Measurements from ENCODE around the gene NLRC3.
"Not testable (repeated sequence)": the region's sequence is repeated elsewhere in the genome, so short reads cannot be mapped to it uniquely, and the experiment has no call there.

The NLRC3 gene

GRCh38 chr16:3536271-3536731, 40.9 kb downstream of the NLRC3 start:
- TF ChIP-seq POLR2A (IDR thresholded peaks at IDR 0.05; ENCODE audit: low read depth, low read length) = no peak
- DNase-seq (ENCODE audit: insufficient read length, low spot score) (no peak), FAIRE-seq (no peak)

DNA sequence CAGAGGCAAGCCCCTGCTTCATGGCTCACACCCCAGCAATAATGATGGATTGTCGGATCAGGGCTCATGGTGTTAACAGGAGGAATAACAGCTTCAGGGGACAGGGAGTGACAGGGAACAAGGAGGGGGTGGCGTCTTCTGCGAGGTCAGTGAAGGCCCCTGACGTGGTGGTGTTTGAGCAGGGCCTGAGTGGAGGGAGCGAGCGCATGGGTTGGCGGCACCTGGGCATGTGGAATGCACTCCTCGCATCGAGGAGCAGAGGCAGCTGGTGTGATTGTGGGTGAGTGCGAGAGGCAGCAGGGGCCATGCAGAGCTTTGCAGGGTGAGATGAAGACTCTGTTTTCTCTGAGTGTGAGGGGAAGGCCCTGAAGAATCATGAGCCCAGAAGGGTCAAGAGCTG, 43.1 kb downstream of the NLRC3 start:
- DNase-seq (ENCODE audit: insufficient read length, low spot score) (no peak), FAIRE-seq (no peak)
- no peak for TF ChIP-seq POLR2A (IDR thresholded peaks at IDR 0.05; ENCODE audit: low read depth, low read length)

DNA sequence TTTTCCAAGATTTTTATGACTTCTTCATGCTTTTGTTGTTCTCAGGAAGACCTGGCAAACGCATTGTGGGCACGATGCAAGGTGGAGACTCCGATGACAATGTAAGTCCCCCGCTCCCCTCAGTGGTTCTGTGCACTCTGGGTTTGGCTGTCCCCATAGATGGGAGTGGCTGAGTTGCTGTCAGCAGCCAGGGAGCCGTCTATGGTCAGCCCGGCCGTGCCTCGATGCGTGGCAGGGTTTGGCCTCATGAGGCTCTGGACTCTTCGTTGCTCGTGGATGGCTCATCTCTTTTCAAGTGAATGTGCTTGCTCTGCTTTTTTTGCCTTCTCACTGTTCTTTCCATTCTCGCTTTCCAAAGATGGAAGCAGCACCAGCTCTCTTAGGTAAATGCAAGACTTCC, 44.5 kb downstream of the NLRC3 start:
- no peak for FAIRE-seq
- DNase-seq (ENCODE audit: insufficient read length, low spot score) = no peak
- TF ChIP-seq POLR2A (IDR thresholded peaks at IDR 0.05; ENCODE audit: low read depth, low read length) = no peak

DNA sequence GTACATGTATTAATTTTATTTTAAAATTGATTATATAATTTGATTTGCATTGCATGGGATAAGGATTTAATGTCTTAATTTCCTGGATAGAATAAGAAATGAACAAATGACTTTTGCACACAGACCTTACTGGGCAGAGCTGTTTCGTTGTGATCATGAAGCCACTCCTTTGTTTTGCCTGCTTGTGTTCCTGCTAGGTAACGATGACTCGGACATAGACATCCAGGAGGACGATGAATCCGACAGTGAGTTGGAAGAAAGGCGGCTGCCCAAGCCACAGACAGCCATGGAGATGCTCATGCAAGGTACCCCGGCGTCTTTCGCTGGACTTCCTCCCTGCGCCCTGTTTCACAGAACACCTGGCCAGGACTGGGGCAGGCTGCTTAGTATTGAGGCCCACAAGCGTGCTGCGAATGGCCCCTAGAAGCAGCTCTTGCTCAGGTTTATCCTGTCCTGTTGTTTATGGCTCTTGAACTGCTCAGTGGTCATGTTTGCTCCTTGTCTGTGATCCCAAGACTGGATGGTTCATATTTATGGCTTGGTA, 46.8 kb downstream of the NLRC3 start:
- no peak for DNase-seq (ENCODE audit: insufficient read length, low spot score)
- no peak for FAIRE-seq
- no peak for TF ChIP-seq POLR2A (IDR thresholded peaks at IDR 0.05; ENCODE audit: low read depth, low read length)

- no peak for FAIRE-seq
- no peak for DNase-seq (ENCODE audit: insufficient read length, low spot score)
- no peak for TF ChIP-seq POLR2A (IDR thresholded peaks at IDR 0.05; ENCODE audit: low read depth, low read length)
These were observed 48.0 kb downstream of the NLRC3 start for GRCh38 chr16:3529175-3529574.

DNA sequence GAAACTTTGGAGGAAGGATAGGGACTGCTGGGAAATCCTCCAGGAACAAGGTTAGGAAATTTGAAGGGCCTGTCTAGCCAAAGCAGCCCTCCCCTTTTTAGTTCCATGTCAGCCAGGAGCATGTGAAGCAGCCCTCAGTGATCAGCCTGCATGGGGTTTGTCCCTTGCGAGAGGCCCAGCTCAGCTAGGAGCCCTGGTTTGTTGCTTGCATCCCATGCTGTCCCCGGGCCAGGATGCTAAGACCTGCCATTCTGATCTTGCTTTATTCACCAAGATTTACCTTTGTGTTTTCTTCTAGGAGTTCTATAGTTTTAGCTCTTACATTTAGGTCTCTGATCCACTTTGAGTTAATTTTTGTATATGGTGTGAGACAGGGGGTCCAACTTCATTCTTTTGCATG, 48.8 kb downstream of the NLRC3 start:
- TF ChIP-seq POLR2A (IDR thresholded peaks at IDR 0.05; ENCODE audit: low read depth, low read length) = no peak
- DNase-seq (ENCODE audit: insufficient read length, low spot score) (no peak), FAIRE-seq (no peak)

GRCh38 chr16:3527216-3527829, 49.9 kb downstream of the NLRC3 start:
- not testable (repeated sequence) for DNase-seq (ENCODE audit: insufficient read length, low spot score); FAIRE-seq

GRCh38 chr16:3525951-3526350, 51.3 kb downstream of the NLRC3 start:
- FAIRE-seq = no peak

GRCh38 chr16:3523281-3523680, 53.9 kb downstream of the NLRC3 start:
- TF ChIP-seq POLR2A (IDR thresholded peaks at IDR 0.05; ENCODE audit: low read depth, low read length) = no peak
- FAIRE-seq (no peak), DNase-seq (ENCODE audit: insufficient read length, low spot score) (no peak)

More at GRCh38 chr16:3525951-3526350, 51.3 kb downstream of the NLRC3 start:
- TF ChIP-seq POLR2A (IDR thresholded peaks at IDR 0.05; ENCODE audit: low read depth, low read length) = no peak
- DNase-seq (ENCODE audit: insufficient read length, low spot score) = no peak

GRCh38 chr16:3520841-3521240, 56.4 kb downstream of the NLRC3 start:
- FAIRE-seq = no peak
- TF ChIP-seq POLR2A (IDR thresholded peaks at IDR 0.05; ENCODE audit: low read depth, low read length) = no peak

GRCh38 chr16:3520413-3520812, 56.8 kb downstream of the NLRC3 start:
- no peak for FAIRE-seq
- TF ChIP-seq POLR2A (IDR thresholded peaks at IDR 0.05; ENCODE audit: low read depth, low read length) = no peak
- DNase-seq (ENCODE audit: insufficient read length, low spot score) = no peak

More at GRCh38 chr16:3520841-3521240, 56.4 kb downstream of the NLRC3 start:
- no peak for DNase-seq (ENCODE audit: insufficient read length, low spot score)

- DNase-seq (ENCODE audit: insufficient read length, low spot score) = no peak
- TF ChIP-seq POLR2A (IDR thresholded peaks at IDR 0.05; ENCODE audit: low read depth, low read length) = no peak
- no peak for FAIRE-seq
These were observed 57.6 kb downstream of the NLRC3 start for GRCh38 chr16:3519581-3519980.

- FAIRE-seq (no peak), DNase-seq (ENCODE audit: insufficient read length, low spot score) (no peak)
- no peak for TF ChIP-seq POLR2A (IDR thresholded peaks at IDR 0.05; ENCODE audit: low read depth, low read length)
These were observed 58.2 kb downstream of the NLRC3 start for GRCh38 chr16:3518986-3519348.

- no peak for DNase-seq (ENCODE audit: insufficient read length, low spot score)
- no peak for FAIRE-seq
- TF ChIP-seq POLR2A (IDR thresholded peaks at IDR 0.05; ENCODE audit: low read depth, low read length) = no peak
These were observed 58.8 kb downstream of the NLRC3 start for GRCh38 chr16:3518292-3518985.

DNA sequence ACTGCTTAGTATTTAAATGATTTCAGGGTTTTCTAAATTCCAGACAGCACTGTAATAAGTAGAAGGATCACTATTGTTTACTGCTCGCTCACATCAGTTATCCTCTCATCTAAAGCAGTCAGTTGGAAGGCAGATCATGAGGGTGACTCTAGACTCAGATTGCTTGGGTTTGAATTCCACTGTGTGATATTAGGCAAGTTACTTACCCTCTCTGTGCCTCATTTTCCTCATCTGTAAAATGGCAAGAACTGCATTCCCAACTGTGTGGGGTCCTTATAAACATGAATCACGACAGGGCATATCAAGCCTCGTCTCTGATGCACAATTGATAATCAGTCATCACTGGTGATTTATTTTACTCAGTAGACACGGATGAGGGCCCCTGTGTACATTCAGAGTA, 61.3 kb downstream of the NLRC3 start:
- no peak for TF ChIP-seq POLR2A (IDR thresholded peaks at IDR 0.05; ENCODE audit: low read depth, low read length)
- DNase-seq (ENCODE audit: insufficient read length, low spot score) (no peak), FAIRE-seq (no peak)

All from H54 (cell line).